Germinal center (tissue), 1 donor: ENCODE results near the gene UBXN11.

ENCODE experiments used
- DNase-seq: peaks from one replicate; pipeline ENCODE4 v3.0.0; 2012; ENCODE audit warnings: mixed read lengths, low spot score

UBXN11 gene

DNA sequence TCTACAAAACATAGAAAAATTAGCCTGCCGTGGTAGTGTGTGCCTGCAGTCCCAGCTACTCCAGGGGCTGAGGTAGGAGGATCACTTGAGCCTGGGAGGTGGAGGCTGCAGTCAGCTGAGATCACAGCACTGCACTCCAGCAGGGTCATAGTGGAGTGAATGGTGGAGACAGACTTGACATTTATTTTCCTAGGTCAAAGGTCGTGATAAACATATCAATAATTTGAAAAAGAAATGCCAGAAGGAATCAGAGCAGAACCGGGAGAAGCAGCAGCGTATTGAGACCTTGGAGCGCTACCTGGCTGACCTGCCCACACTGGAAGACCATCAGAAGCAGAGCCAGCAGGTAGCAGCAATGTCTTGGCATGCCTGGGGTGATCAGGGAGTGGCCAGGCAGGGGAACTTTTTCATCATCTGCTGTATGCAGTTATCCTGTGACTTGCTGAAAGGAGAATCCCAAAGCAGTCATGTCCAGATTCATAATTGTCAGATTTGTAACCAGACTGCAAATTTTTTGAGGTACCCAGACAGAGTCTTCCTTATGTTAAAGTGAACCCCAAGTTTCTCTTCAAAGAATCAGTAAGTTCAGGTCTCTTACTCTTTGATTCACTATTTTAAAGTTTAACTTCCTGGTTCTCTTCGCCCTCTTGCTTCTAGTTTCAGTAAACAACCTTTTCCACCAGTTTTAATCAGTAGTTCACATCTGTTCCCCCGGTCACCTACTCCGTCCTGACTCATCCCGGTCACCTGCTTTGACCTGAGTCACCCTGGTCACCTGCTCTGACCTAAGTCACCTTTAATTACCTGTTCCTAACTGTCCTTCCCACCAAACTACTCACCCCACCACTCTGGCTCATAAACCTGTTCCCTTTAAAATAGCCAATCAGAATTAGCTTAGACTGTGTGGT, 37.9 kb downstream of the UBXN11 start:
- no peak for DNase-seq

DNA sequence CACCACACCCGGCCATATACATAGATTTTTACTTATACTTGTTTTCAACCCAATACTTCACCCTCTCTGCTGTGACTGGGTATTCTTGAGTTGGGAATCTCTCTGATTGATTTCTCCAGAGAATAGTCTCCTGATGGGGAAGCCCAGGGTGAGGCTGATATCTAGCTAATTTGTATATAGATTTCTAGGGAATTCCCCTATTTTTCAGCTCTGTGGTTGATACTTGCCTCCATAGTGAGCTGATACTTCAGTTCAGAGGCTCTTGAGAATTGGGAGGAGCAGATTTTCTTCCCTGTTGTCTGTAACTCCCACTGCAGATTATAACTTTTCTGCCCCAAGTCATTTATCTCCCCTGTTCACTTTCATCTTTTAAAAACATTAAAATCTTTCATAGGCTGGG, 41.0 kb downstream of the UBXN11 start:
- DNase-seq, result no peak

DNA sequence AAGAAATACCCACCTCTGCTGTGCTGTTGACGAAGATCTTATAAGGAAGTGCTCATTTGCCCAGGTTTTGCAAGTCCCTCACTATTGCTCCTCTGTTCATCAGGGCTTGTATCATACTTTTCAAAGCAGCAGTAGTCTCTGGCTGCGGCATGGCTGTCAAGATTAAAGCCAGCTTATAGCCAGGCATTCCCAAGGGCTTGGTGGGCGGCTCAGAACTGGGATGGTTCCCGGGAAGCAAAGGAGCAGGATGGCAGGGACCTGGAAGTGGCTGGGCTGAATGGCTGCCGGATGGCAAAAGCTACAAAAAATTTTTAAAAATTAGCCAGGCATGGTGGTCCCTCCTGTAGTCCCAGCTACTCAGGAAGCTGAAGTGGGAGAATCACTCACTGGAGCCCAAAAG, 43.2 kb downstream of the UBXN11 start:
- DNase-seq, result no peak

DNA sequence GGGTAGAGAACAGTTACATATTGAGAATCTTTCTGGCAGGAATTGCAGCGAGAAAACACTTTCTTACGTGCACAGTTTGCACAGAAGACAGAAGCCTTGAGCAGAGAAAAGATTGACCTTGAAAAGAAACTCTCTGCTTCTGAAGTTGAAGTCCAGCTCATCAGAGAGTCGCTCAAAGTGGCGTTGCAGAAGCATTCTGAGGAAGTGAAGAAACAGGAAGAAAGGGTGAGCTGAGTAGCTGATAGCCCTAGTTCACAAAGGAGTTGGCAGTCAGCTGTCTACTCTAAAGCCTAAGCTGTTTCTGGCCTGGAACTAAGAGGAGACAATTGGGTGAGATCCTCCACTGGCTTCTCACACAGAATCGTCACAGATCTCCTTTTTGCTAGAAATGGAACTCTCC, 46.9 kb downstream of the UBXN11 start:
- DNase-seq, result no peak

DNA sequence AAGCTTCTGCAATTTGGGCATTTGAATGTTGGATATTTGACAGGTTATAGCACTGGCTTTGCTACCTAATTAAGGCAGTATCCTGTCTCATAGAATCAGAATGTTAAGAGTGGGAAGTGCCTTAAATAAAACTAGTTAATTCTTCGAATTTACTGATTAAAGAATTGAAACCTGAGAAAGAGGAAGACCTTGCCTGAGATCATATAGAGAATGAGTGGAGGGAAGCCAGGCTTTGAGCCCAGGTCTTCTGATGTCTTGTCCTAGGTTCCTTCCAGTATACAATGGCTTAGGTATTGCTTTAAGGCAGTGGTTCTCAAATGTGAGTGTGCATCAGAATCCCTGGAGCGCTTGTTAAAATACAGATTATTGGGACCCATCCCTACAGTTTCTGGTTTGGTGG, 47.4 kb downstream of the UBXN11 start:
- DNase-seq, result no peak

DNA sequence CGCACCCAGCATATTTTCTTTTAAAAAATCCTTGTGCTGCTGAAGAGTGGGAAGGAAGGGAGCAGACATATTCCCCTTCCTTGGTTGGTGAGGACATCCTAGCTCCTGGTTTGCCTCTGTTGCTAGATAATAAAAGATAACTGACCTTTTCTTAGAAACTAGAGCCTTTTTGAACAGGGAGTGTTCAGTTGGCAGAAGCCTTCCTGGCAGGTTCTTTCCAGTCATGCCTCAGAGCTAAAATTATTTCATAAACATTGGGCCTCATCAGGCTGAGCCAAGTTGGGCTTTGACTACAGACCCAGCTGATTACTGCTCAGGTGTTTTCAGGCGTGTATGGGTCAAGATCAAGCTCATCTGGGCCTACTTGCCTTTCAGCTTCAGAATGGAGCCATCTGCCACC, 49.2 kb downstream of the UBXN11 start:
- DNase-seq, result no peak

DNA sequence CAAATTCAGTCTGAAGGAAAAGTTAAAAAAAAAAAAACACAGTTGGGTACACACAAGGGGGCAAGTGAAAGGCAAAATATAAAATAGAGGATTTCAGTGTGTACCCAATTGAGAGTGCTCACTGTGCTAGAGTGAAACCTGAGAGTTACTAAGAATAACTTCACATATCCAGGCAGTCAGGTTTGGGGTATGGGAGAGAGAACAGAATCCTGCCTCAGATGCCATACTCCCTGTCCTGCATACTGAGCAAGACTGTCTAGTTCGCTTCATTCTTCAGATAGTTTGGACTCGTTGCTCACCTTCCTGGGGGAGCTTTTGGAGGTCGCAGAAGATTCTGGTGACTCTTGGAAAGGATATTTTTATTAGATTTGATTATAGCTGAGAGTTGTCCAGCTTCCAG, 52.0 kb downstream of the UBXN11 start:
- no peak for DNase-seq

DNA sequence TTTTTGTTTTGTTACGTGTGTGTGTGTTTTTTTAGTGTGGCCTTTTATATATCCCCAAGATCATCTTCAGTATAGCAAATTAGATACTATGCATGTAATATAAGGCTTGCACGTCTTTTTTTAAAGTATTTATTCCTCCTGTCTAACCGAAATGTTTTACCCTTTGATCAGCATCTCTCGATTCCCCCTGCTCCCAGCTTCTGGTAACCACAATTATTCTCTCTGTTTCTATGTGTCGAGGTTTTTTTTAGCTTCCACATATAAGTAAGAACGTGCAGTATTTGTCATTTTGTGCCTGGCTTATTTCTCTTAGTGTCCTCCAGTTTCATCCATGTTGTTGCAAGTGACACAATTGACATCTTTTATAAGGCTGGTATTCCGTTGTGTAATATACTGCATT, 53.7 kb downstream of the UBXN11 start:
- no peak for DNase-seq

DNA sequence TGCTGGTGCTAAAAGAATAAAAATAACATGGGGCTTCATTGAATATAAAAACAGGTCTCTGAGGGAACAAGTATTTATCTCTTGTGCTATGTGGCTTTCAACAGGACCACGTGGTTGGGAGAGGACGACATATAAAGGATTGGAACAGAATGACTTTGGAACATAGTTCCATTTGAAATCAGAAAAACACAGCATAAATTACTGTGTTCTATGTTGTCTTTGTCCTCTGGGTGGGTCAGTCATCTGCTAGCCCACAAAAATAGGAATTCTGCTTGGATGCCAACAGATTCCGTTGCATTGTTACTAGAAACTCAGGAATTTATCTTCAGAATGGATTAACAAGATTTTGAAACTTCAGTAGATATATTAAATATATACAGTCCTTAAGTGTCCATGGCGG, 66.5 kb downstream of the UBXN11 start:
- no peak for DNase-seq

DNA sequence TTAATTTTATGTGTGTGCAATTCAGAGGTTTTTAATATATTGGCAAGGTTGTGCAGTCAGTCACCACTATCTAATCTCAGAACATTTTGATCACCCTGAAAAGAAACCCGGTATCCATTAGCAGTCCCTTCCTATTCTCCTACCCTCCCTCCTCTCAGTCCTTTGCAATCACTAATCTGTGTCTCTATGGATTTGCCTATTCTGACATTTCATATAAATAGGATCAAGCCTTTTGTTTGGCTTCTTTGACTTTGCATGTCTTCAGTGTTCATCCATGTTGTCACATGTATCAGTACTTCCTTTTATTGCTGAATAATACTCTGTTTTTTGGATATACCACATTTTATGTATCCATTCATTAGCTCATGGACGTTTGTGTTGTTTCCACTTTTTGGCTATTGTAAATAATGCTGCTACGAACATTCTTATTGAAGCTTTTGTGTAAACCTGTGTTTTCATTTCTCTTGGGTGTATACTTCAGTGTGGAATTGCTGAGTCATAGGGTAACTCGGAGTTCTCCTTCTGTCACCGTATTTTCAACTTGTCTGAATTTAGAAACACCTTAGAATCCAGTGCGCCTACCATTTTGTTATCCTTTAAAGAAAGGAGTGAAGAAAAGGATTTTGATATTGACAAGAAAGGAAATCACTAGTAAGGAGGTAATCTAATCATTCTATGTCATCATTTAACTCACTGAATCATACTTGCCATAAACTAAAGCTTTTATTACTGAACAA, 69.0 kb downstream of the UBXN11 start:
- DNase-seq, result no peak

DNA sequence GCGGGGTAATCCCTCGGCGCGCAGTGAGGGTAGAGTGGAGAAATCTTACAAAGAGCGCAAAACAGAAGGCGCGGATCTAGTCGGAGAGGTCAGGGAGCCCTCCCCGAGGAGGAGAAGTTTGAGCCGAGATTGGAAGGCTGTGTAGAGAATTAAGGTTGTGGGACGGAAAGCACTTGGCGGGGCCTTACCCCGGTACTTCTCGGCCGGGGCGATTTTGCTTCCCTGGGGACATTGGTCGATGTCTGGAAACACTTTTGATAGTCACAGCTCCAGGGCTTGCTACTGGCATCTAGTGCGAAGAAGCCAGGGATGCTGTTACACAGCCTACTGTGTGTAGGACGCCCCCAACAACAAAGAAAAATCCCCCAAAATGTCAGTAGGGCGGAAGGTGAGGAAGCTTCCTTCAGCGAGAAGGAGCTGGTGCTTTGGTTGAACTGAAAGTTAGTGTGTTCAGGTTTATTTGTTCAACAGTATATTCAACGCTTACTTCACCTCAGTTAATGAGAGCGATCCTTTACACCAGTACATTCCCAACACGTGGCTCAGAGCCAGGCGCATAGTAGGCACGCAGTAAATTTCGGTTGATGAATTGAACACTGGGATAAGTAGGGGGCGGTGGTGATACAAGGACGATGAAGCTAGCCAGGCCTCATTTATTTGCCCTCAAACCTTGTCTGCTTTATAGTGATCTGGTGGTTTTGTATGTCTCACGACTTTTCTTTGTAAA, 71.6 kb downstream of the UBXN11 start:
- DNase-seq, result peak; percentile 30

DNA sequence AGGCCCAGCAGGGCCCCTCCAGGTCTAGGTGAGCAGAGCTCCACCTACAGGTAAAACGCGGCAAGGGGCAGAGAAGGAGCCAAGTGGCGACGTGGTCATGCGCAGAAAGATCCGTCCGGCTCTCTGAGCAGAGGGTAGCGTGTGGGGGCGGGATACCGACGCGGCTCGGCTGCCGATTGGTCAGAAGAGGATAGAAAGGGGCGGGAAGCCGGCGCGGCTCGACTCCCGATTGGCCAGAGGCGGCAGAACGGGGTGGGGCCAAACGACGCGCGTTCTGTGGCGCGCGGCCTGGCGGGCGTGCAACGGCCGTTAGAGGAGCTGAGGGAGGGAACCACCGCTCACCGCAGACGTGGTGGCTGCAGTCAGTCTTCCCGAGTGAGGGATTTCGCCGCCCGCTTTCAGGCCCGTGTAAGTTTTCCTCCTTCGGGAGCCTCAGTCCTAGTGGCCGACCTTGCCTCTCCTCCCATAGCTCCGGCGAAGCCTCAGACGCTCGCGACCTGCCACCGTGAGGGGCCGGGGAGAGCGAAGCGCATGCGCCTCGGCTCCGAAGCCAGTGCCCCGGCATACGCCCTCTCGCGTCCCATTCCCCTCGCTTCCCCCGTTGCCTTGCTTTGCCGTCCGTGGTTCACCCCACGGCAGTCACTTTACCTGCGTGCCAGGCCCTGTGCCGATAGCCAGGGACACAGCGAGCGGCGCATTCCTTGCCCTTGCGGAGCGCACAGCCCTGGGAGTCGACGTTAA, 72.4 kb downstream of the UBXN11 start, which contains the start of gene CEP85:
Gene CEP85 (plus strand): TSS at position 298 of the 741 bp plus-strand sequence. CDS start 5,584 bp downstream, outside the sequence.
- peak; percentile 100 for DNase-seq
